ENCODE data around the gene SERPINA6.
"Not testable (repeated sequence)": the region's sequence is repeated elsewhere in the genome, so short reads cannot be mapped to it uniquely, and the experiment has no call there.

Gene SERPINA6, protein sequence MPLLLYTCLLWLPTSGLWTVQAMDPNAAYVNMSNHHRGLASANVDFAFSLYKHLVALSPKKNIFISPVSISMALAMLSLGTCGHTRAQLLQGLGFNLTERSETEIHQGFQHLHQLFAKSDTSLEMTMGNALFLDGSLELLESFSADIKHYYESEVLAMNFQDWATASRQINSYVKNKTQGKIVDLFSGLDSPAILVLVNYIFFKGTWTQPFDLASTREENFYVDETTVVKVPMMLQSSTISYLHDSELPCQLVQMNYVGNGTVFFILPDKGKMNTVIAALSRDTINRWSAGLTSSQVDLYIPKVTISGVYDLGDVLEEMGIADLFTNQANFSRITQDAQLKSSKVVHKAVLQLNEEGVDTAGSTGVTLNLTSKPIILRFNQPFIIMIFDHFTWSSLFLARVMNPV

DNA sequence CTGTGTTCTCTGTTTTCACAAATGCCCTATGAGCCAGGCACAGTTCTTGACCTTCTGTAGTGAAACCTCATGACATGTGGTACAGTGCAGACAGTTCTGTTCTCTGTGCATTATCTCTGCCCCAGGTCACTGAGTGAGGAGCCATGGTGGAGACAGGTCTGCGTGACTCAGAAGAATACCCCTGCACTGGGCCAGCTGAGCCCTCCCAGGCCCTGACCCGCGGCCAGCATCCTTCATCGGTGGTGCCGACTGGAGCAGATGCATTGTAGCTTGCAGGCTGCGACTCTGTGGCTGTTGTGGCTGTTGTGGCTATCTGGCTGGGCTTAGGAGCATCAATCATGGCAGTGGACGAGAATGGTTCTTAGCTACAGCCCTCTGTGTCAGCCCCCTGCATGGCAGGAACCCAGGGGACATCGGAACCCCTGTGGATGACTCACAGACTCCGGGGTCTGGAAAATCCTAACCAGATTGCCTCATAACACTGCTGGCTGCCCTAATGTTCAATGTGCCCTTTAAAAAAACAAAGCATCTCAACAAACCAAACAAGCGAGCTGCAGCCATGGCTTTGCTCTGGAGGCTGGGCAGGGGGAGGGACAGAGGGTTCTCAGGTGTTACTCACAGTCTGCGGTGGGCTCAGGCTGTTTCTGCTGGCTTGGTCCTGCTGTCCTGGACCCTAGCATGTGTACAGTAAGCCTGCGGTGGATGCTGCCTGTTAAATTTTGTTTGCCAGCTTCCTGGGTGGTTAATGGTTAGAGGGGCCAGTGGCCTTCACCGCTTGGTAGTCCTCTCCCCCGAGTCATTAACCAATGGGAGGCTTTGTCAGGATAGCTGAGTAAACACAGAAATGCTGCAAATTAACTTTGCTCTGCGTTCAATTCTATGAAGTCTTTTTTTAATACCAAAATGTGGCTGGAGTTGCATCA is at the start of gene SERPINA6:
SERPINA6 (minus strand) TSS at position 689 of the 923 bp plus-strand sequence. CDS start 8,688 bp downstream, outside the sequence.
- Mint-ChIP-seq H3K4me1 (no peaks in the 10 kb centered on the region), H3K4me3 (no peak within 1 kb of the TSS), H3K36me3 (no peaks in the 10 kb centered on the region), H3K9me3 (no peaks in the 10 kb centered on the region), H3K27ac (peak within 1 kb of the TSS; percentile 9), H3K27me3 (peaks cover 24% of the 10 kb centered on the region)
- DNase-seq, result no peak
- CTCF ChIA-PET, result interaction anchor here (0.6 kb wide), 1 partner anchor 780 kb away, joined by 4 read pairs; no protein-coding TSS in a partner anchor

DNA sequence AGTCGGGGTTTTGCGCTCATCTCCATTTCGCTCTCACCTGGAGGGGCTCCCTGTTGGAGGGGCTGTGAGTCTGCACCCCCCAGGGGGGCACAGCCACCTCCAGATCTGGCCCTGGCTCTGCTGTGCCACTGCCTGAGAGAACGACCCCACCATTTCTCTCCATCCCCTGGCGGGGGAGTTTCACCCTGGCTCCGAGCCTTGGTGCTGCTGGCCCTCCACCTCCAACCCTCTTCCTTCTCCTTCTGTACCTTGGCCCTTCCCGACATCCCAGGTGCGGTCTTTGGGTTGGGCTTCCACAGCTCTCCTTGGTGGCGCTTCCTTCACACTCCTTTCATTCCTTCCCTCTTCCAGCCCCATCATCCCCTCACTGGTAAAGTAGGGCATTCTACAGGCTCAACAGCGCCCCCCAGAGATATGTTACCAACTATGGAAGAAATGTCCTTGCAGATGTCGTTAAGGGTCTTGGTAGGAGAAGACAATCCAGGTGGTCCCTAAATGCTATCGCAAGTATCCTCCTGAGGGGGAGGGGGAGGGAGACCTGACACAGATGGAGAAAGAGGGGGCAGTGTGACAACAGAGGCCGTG is 49.0 kb upstream of the SERPINA6 start:
- no peak overlapping the region for H3K27ac Mint-ChIP-seq
- H3K4me3 Mint-ChIP-seq, result no peak overlapping the region
- H3K36me3 Mint-ChIP-seq, result no peaks in the 10 kb centered on the region
- no peak for DNase-seq
- no peaks in the 10 kb centered on the region for H3K4me1 Mint-ChIP-seq
- no peaks in the 10 kb centered on the region for H3K9me3 Mint-ChIP-seq
- peaks cover 3% of the 10 kb centered on the region for H3K27me3 Mint-ChIP-seq
- CTCF ChIA-PET, result no interaction called here

DNA sequence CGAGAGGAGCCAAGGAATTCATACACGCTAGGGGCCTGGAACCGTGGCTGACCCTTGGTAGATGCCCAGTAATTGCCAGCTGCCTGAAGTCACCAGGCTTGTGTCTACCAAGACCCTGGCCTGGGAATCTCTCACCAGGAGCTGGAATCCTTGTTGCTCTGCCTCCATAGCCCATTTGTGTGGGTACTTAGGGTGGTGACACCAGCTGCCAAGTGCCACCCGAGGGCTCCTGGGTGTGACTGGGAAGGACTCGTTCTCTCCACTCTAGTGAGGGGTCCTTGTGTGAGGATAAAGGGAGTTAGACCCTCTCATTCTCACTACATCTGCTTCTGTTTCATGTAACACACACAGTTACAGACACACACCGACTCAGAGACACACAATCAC is 47.4 kb upstream of the SERPINA6 start:
- DNase-seq, result no peak
- CTCF ChIA-PET, result no interaction called here
- Mint-ChIP-seq H3K9me3 (no peaks in the 10 kb centered on the region), H3K36me3 (no peaks in the 10 kb centered on the region), H3K4me3 (no peak overlapping the region), H3K4me1 (no peaks in the 10 kb centered on the region), H3K27ac (no peak overlapping the region), H3K27me3 (peaks cover 3% of the 10 kb centered on the region)

DNA sequence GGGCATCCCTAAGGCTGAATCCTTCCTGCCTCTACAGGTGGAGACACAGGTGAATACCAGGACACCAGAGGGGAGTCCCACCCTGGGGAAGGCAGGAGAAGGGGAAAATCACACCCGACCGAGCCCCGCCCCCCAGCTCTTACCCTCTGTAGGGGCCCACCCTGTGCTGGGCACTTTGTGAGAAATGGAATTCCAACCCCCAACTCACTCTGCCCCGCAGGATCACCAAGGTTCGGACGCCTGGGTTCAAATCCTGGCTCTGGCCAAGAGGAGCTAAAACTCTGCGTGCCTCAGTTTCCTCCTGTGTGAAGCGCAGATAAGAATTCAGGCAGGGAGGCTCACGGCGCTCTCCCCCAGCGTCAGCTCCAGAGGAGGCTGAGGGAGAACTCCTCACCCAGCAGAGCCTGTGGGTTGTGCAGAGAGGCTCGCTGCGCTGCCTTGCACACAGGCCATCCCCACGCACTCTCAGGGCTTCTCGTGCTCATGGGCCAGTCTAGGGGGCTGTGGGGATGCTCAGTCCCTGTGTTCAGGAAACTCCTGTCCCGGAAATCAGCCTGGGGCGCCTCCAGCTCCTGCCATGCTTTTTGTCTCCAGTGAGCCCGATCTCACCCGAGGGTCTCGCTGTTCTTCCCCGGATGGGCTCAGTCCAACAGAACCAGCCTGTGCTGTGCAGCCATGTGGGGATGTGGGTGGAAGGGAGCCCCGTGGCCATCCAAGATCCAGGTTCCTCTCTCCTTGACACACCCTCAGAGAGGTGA is 46.8 kb upstream of the SERPINA6 start:
- H3K27ac Mint-ChIP-seq, result not testable (repeated sequence)

DNA sequence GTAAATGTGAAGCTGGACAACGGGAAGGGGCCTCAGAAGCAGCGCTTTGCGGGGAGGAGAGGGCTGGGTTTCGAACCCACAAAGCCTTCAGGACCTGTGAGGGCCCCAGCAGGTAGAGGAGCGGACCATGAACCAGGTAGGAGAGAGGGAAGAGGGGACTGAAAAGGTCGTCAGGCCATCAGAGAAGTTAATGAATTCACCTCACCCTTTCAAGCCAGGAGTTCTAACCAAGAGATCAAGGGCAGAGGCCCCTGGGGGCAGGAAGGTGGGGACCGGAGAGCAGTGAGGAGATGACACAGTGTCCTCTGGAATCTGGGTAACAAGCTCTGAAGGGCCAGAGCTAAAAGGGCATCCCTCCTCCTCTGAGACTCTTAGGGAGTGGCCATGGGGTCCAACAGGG is 45.8 kb upstream of the SERPINA6 start:
- H3K27me3 Mint-ChIP-seq, result peaks cover 3% of the 10 kb centered on the region
- no peak overlapping the region for H3K27ac Mint-ChIP-seq
- H3K4me1 Mint-ChIP-seq, result no peaks in the 10 kb centered on the region
- no peak for DNase-seq
- CTCF ChIA-PET, result no interaction called here
- H3K36me3 Mint-ChIP-seq, result no peaks in the 10 kb centered on the region
- H3K9me3 Mint-ChIP-seq, result no peaks in the 10 kb centered on the region
- H3K4me3 Mint-ChIP-seq, result no peak overlapping the region

More for the DNA sequence above, 46.8 kb upstream of the SERPINA6 start:
- H3K9me3 Mint-ChIP-seq, H3K36me3 Mint-ChIP-seq, H3K27me3 Mint-ChIP-seq, CTCF ChIA-PET, H3K4me1 Mint-ChIP-seq, DNase-seq, H3K4me3 Mint-ChIP-seq: not testable (repeated sequence)

DNA sequence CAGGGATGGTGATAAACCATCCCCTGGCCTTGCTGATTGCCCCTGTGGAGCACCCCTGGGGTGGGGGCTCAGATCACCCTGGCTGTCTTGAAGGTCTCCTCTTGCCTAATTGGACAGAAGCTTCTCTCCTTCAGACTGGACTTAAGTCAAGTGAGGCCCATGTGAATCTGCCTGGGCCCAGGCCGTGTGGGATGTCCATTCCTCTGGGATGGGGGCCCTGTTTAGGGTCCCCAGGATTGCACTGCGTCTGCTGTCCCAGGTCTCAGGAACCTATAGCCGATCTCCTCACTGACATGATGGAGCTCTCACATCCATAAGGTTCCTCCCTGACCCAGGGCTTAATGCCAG is 45.1 kb upstream of the SERPINA6 start:
- Mint-ChIP-seq H3K4me3 (no peak overlapping the region), H3K36me3 (no peaks in the 10 kb centered on the region), H3K27ac (no peak overlapping the region), H3K9me3 (no peaks in the 10 kb centered on the region), H3K4me1 (no peaks in the 10 kb centered on the region), H3K27me3 (peaks cover 3% of the 10 kb centered on the region)
- DNase-seq, result no peak
- CTCF ChIA-PET, result no interaction called here

DNA sequence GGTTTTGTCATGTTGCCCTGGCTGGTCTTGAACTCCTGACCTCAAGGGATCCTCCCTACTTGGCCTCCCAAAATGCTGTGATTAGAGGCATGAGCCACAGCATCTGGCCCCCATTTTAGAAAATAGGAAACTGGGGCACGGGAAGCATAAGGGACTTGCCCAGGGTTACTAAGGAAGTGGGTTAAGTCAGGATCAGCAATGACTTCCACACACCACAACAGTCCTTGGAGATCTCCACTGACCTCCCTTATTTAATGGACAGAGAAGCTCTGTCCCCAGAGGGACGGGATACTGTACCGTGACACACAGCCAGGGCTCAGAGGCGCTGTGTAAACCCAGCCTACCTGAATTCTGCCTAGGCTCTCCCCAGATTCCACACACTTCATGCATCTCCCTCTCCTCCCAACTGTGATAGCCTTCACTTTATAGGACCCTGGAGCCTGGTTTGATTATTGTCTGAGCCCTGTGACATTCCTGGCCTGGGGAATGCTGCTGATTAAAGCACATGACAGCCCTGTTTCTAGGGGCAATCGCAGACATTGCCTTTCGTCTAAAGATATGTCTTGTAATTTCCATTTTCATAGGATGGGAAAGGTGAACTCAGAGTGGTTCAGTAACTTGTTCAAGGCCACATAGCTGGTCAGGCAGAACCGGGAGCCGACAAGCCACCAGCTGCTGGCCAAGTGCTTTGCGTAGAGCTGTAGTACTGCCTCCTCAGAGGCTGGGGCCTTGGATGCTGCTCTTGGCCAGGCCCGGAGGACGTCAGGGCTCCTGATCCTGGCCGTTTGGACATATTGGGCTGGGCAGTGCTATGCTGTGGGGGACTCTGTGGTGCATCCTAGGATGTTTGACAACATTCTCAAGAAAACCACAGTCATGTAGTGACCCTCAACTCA is 44.5 kb upstream of the SERPINA6 start:
- no peak for DNase-seq
- H3K36me3 Mint-ChIP-seq, result no peaks in the 10 kb centered on the region
- CTCF ChIA-PET, result no interaction called here
- peaks cover 3% of the 10 kb centered on the region for H3K27me3 Mint-ChIP-seq
- H3K9me3 Mint-ChIP-seq, result no peaks in the 10 kb centered on the region
- no peak overlapping the region for H3K4me3 Mint-ChIP-seq
- H3K4me1 Mint-ChIP-seq, result no peaks in the 10 kb centered on the region
- H3K27ac Mint-ChIP-seq, result no peak overlapping the region

DNA sequence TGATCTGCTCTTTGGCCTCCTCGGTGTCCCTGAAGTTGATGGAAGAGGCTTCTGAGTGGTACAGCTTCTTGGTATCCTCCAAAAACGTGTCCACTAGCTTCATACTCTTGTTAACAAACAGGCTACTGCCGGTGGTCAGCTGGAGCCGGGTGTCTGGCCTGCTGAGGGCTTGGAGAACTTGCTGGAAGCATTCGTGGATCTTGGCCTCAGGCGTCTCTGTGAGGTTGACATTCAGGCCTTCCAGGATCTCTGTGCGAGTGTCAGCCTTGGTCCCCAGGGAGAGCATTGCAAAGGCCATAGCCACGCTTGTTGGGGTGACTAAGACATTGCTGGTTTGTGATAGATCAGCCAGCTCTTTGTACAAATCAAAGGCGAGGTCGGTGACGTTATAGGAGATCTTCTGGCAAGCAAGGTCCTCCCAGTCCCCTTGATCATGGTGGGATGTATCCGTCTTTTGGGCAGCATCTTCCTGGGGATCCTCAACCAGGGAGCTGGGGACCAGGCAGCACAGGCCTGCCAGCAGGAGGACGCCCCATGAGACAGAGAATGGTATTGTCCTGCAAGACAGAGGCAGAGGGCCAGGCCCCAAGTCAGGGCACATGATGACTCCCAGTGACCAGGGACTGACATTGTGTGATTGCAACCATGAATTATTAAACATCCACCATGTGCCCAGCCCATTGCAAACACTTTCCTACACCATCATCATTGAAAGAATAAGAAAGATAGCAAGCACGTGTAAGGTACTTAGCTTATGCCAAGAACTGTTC is 43.2 kb upstream of the SERPINA6 start, which contains the start of gene SERPINA2:
SERPINA2 (minus strand) TSS at position 553 of the 770 bp plus-strand sequence.
- H3K27me3 Mint-ChIP-seq, result peaks cover 3% of the 10 kb centered on the region
- H3K4me3 Mint-ChIP-seq, result no peak within 1 kb of the TSS
- no peaks in the 10 kb centered on the region for H3K36me3 Mint-ChIP-seq
- no peaks in the 10 kb centered on the region for H3K4me1 Mint-ChIP-seq
- no peak for DNase-seq
- H3K9me3 Mint-ChIP-seq, result no peaks in the 10 kb centered on the region
- no peak within 1 kb of the TSS for H3K27ac Mint-ChIP-seq
- CTCF ChIA-PET, result no interaction called here

DNA sequence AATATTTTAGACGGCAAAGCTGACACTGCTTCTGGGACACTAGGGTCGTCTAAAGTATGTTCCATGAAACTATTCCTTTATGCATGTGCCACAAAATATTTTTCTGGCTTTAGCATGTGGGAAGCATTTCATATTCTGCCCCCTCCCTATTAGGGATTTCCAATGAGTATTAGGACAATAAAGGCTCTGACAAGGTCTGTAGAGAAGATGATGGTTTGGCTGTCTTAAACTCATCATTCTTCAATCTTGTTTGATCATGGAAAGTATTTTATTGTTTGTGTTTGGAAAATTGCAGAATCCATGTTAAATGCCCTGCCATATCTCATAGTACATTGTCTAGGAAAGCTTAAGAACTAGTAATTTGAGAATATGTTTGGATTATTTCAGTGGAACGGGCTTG is 42.5 kb upstream of the SERPINA6 start:
- peaks cover 3% of the 10 kb centered on the region for H3K27me3 Mint-ChIP-seq
- DNase-seq, result no peak
- H3K4me1 Mint-ChIP-seq, result no peaks in the 10 kb centered on the region
- no peaks in the 10 kb centered on the region for H3K9me3 Mint-ChIP-seq
- H3K36me3 Mint-ChIP-seq, result no peaks in the 10 kb centered on the region
- H3K4me3 Mint-ChIP-seq, result no peak overlapping the region
- no peak overlapping the region for H3K27ac Mint-ChIP-seq
- CTCF ChIA-PET, result no interaction called here

DNA sequence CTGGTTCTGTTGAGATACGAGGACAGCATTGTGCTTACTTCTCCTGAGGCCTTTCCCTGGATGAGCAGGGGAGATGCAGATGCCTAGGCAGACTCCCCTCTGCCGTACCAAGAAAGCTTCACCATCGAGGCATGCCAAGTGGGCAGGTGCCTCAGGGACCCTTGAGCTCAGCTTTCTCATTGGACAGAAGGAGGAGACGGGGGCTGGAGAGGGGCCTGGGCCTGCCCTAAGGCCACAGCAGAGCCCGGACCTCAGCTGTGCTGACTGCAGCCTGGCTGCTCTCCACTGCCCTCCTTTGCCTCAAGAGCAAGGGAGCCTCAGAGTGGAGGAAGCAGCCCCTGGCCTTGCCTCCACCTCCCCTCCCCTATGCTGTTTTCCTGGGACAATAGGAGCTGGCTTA is 41.8 kb upstream of the SERPINA6 start:
- Mint-ChIP-seq H3K4me1 (no peaks in the 10 kb centered on the region), H3K27me3 (peaks cover 3% of the 10 kb centered on the region), H3K36me3 (no peaks in the 10 kb centered on the region), H3K9me3 (no peaks in the 10 kb centered on the region), H3K4me3 (no peak overlapping the region), H3K27ac (no peak overlapping the region)
- no peak for DNase-seq
- CTCF ChIA-PET, result no interaction called here

DNA sequence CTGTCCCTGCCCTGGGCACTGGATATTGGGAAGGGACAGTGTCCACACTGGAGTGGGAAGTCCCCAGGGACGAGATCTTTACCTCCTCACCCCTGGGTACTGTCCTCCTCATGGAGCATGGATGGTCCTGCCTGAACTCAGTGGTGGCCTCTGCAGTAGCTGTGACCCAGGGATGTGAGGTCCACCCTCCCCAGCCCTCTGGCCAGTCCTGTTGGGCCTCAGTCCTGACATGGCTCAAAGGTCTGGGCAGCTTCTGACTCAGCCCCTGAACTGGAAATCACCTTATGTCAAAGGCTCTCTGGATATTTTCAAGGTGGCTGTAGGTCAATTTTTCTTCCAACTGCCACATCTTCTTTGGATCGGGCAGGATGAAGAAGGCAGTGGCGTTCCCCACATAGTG is 40.9 kb upstream of the SERPINA6 start:
- H3K27me3 Mint-ChIP-seq, result peaks cover 3% of the 10 kb centered on the region
- no peak overlapping the region for H3K27ac Mint-ChIP-seq
- no peaks in the 10 kb centered on the region for H3K4me1 Mint-ChIP-seq
- H3K9me3 Mint-ChIP-seq, result no peaks in the 10 kb centered on the region
- H3K36me3 Mint-ChIP-seq, result no peaks in the 10 kb centered on the region
- CTCF ChIA-PET, result no interaction called here
- H3K4me3 Mint-ChIP-seq, result no peak overlapping the region
- no peak for DNase-seq

DNA sequence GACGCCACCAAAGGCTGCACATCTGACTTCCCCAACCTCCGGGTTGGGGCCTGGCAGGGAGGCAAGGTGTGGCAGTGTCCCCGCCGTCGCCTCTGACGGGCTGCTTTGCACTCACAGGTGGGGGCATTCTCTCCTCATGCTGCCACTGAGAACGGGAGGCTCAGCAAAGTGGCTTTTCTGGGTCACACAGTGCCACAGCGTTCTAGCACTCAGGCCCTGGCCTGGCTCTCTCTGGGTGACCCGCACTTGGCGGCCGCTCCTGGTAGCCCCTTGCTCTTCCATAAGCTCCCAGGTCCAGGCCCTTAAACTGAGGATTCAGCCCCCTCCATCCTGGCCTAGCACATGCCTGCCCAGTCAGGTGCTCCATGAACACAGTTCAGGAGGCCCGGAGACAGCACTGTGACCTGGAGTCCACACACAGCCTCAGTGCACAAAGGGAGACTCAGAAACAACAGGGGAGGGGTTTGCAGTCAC is 40.1 kb upstream of the SERPINA6 start:
- Mint-ChIP-seq H3K27me3 (no peaks in the 10 kb centered on the region), H3K36me3 (no peaks in the 10 kb centered on the region), H3K9me3 (no peaks in the 10 kb centered on the region), H3K4me3 (no peak overlapping the region), H3K27ac (no peak overlapping the region), H3K4me1 (no peaks in the 10 kb centered on the region)
- DNase-seq, result no peak
- CTCF ChIA-PET, result no interaction called here

Measured in activated naive CD4-positive, alpha-beta T cell treated with anti-CD3 and anti-CD28 coated beads, Interleukin-2, amount 10 ng/mL, durations not matched to agents 7 days and 5 days (primary cell).